AG04450 (cell line): Measurements from ENCODE around the gene KXD1. TPM values are rescaled to one million over a fixed set of nuclear protein-coding genes. Genes with fewer than 3 reads are reported as not detected.

ENCODE experiments used
- CTCF ChIA-PET: fragments of 300-600, 350-600 bp; formaldehyde crosslinking; extraction: SDS; loops from one replicate; lab custom pipeline; 2022; ENCODE audit warnings: antibody characterized with exemption, inconsistent platforms; lab: Charles Lee
- POLR2A ChIA-PET: fragments of 350-600 bp; formaldehyde crosslinking; extraction: SDS; loops from one replicate; lab custom pipeline; 2021; ENCODE audit warnings: antibody characterized with exemption, inconsistent platforms; lab: Yijun Ruan, JAX
- DNase-seq: peaks from one replicate; pipeline ENCODE4 v3.0.0-alpha.2; 2011; ENCODE audit warnings: low read depth, low spot score
- H3K27ac ChIP-seq: one replicate; pipeline ENCODE4 v1.5.1; 2012; ENCODE audit warnings: low read depth, low read length, control low read depth
- H3K27me3 ChIP-seq: one replicate; pipeline ENCODE4 v1.6.0; 2012; ENCODE audit warnings: low read length; ENCODE audit not compliant: control insufficient read depth, insufficient read depth
- H3K4me3 ChIP-seq: 2 replicates; pipeline ENCODE4 v1.5.1; 2011; ENCODE audit warnings: mild to moderate bottlenecking, low read depth, low read length, control low read depth
- H3K9me3 ChIP-seq: 2 replicates; pipeline ENCODE4 v1.5.1; 2012; ENCODE audit warnings: low read length; ENCODE audit not compliant: control insufficient read depth, insufficient read depth
- CTCF ChIP-seq: IDR thresholded peaks from 2 replicates; pipeline ENCODE4 v1.5.1; 2011; ENCODE audit warnings: low read depth, low read length, control low read depth, inconsistent platforms
- polyA minus RNA-seq: library from RNA; depleted of rRNA, polyadenylated mRNA; stranded (reverse); fragments of >200 nt; gene quantifications from 2 replicates; pipeline ENCODE4 v1.2.3, GENCODE V29; 2011; rRNA and poly(A)+ RNA removed
- polyA plus RNA-seq: library from polyadenylated mRNA; depleted of rRNA; stranded (reverse); fragments of >200 nt; gene quantifications from 2 replicates; pipeline ENCODE4 v1.2.3, GENCODE V29; 2011; rRNA removed

KXD1 gene
- polyA plus RNA-seq = 77.3 and 104 TPM in 2 replicates
- polyA minus RNA-seq = 99.7 and 168 TPM in 2 replicates

- ChIA-PET CTCF (interaction anchor here (0.6 to 0.9 kb wide), 2 partner anchors 32 to 36 kb away, joined by 3 read pairs; no protein-coding TSS in a partner anchor), POLR2A (interaction anchor here (0.6 to 1.6 kb wide), 9 partner anchors 11 to 848 kb away, joined by 3 to 21 read pairs (median 3); partner anchors contain the start of genes ELL, GATAD2A and UBA52)
These were observed at the start of gene KXD1 for GRCh38 chr19:18557411-18558201. TSS of gene KXD1 (plus strand) at chr19:18557870. CDS start at chr19:18562057, 4,187 bp downstream.

GRCh38 chr19:18508585-18508984 lies 49.1 kb upstream of the KXD1 start:
- TF ChIP-seq CTCF = no peak
- POLR2A ChIA-PET = no interaction called here
- Histone ChIP-seq H3K27me3 (no peaks in the 10 kb centered on the region), H3K27ac (peak overlapping the region; percentile 39), H3K4me3 (no peak overlapping the region), H3K9me3 (no peaks in the 10 kb centered on the region)
- CTCF ChIA-PET = no interaction called here
- no peak for DNase-seq

More at GRCh38 chr19:18557411-18558201, at the start of gene KXD1:
- TF ChIP-seq CTCF = no peak
- Histone ChIP-seq H3K27ac (peak within 1 kb of the TSS; percentile 57), H3K9me3 (no peaks in the 10 kb centered on the region), H3K4me3 (peak within 1 kb of the TSS; percentile 99), H3K27me3 (no peaks in the 10 kb centered on the region)
- DNase-seq = peak; percentile 98

GRCh38 chr19:18510216-18510615 lies 47.5 kb upstream of the KXD1 start:
- H3K27ac ChIP-seq = no peak overlapping the region
- no peak overlapping the region for H3K4me3 ChIP-seq
- no peak for DNase-seq
- no peaks in the 10 kb centered on the region for H3K27me3 ChIP-seq
- no peak for TF ChIP-seq CTCF
- ChIA-PET POLR2A (interaction anchor here (1.0 kb wide), 1 partner anchor 61 kb away, joined by 3 read pairs; the partner anchor contains the start of gene UBA52), CTCF (no interaction called here)
- H3K9me3 ChIP-seq = no peaks in the 10 kb centered on the region

- no peak overlapping the region for H3K4me3 ChIP-seq
- CTCF ChIA-PET = no interaction called here
- no peaks in the 10 kb centered on the region for H3K9me3 ChIP-seq
- POLR2A ChIA-PET = no interaction called here
- TF ChIP-seq CTCF = no peak
- DNase-seq = no peak
- H3K27ac ChIP-seq = no peak overlapping the region
- H3K27me3 ChIP-seq = no peaks in the 10 kb centered on the region
These were observed 43.8 kb upstream of the KXD1 start for GRCh38 chr19:18513868-18514267.
